HG02852 (cell line): ENCODE results near the gene CCNQ.

Experiments
- ATAC-seq: cut with Tn5 transposase; IDR thresholded peaks from one replicate; pipeline ENCODE4 v1.9.1; 2021; ENCODE audit warnings: mild to moderate bottlenecking, moderate library complexity; ENCODE audit not compliant: unreplicated experiment

CCNQ gene

DNA sequence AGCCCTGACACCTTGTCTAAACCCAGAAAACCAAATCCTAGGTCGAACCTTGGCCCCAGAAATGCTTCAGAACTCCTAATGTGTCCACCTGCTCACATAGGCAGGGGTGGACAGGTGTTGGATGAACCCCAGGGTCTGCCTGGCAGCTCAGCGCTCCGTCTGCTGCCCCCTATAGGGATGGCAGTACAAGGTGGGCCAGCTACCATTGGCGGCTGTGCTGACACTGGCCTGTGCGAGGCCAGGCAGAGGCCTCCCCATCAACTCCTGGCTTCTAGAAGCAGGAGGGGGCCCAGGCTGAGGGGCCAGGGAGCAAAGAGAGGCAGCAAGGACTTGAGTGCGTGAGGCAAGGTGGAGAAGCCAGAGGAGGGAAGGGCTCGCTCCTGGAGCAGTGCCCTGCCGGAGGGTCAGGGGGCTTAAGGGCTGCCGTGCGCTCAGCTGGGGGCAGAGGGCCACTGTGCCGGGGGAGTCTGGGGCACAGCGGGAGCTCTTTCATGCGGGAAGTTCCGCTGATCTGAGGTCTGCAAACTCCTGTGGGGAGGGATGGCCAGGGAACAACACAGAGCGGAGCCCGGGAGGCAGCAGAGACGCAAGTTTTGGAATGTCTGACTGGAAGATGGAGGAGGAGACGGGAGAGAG lies 20.6 kb downstream of the CCNQ start:
- no peak for ATAC-seq

DNA sequence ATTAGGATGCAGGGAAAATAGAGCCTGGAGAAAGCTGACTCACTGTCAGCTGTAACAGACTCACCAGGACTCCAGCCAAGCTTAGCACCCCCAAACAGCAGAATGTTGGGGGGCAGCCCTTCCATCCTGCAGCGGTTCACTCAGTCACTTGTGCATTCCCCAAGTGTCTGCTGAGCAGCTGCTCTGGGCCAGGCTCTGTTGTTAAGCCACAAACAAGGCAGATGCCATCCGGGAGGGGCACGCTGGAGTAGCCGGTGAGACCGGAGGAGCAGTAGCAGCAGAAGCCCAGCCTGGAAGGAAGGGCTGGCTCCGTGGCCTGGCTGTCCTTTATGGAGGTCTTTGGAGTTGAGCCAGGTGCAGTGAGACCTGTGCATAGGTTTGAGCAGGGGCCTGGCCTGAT lies 22.0 kb downstream of the CCNQ start:
- ATAC-seq, result no peak

GRCh38 chrX:153576239-153576870 lies 22.6 kb downstream of the CCNQ start:
- no peak for ATAC-seq

GRCh38 chrX:153573984-153574383 lies 25.0 kb downstream of the CCNQ start:
- ATAC-seq, result no peak

- no peak for ATAC-seq
These were observed 26.3 kb downstream of the CCNQ start for GRCh38 chrX:153572601-153573000.

GRCh38 chrX:153571534-153571908 lies 27.4 kb downstream of the CCNQ start:
- no peak for ATAC-seq

DNA sequence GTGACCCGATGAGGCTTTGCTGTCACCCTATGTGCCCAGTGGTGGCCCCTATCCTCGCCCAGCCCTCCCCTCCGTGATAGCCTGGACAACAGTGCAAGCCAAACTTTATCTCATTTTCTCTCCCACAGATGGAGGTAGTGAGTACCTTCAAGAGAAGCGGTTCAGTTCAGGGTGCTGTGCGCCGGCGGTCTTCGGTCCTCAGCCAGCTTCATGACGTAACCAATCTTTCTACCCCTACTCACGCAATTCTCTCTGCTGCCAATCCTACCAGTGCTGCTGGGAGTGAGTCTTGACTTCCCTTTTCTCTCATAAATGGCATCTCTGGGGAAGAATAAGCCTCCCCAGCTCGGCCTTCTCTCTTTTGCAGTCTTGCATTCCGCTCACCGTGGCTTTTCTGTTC lies 29.5 kb downstream of the CCNQ start:
- ATAC-seq, result no peak

DNA sequence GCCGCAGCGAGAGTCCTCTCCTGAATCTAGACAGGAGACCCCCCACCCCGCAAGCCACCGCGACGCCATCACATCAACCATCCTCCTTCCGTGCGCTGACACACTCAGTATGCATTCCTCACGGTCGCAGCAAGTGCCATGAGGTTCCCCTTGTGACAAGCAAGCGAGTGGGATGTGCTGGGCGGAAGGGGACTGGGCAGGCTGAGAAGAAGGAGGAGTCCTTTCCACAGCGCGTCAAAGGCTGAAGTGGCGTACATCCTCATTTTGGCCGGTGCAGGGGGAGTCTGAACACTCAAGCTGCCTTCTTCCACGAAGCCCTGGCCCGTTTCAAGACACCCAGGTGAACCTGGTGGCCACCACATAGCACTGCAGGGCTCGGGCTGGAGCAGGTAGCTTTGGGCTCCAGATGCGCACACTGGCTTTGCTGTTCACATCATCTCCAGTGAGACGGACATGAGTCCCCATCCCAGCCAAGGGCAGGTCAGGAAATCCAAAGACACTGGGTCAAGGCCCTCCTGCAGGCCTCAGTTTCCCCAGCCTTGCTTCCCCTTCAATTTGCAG lies 30.4 kb downstream of the CCNQ start:
- no peak for ATAC-seq

DNA sequence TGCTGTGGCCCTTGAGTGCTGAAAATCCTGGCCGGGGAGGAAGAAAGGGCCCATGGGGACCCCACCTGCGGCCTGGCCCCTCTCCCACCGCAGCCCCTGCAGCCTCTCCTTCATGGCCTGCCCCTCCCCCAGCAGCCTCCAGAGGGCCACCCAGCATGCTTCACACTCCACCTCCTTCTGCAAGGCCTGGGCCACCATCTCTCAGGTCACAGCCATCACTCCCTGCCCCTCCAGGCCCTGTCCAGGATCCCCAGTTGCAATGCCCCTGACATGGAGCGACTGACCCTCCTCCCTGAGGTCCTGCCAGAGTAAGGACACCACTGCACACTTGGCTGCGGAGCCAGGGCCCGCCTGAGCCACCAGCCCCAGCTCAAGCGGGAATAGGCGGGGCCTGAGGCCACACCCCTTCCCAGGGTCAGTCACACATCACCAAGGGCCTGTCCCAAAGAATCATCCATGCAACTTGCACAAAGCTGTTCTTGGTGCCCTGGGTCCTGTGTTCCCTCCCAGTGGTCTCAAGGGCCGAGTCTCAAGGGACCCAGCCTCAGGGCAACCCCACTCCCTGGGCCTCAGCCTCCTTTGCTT lies 32.9 kb downstream of the CCNQ start:
- ATAC-seq, result no peak

DNA sequence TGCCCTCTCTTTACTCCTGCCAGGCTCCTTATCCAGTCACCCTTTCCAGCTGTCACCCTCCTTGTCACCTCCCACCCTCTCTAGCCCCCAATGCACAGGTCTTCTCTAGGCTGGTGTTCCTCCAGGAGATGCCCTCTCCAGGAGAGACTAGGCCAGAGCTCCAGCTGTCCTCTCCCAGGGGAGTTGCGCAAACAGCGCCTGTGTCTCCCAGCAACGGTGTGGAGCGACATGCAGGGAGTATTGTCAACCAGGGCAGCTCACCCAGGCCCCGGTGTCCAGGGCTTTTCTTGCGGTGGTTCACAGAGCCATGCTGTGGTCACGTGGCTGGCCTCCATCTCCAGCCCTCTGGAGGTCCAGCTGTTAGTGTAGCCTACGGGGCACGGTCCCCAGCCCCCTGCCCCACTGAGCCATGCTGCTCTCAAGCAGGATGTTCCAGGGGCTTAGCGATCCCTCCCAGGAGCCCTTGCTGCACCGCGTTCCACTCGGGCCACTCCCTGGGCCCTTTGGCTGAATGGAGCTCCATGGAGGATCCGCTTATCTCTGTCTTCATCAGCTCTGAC lies 34.8 kb downstream of the CCNQ start:
- ATAC-seq, result no peak

GRCh38 chrX:153562546-153562945 lies 36.4 kb downstream of the CCNQ start:
- ATAC-seq, result no peak

GRCh38 chrX:153561337-153561736 lies 37.6 kb downstream of the CCNQ start:
- no peak for ATAC-seq

GRCh38 chrX:153560466-153560865 lies 38.5 kb downstream of the CCNQ start:
- ATAC-seq, result no peak

- ATAC-seq, result no peak
These were observed 38.9 kb downstream of the CCNQ start for GRCh38 chrX:153560000-153560399.

DNA sequence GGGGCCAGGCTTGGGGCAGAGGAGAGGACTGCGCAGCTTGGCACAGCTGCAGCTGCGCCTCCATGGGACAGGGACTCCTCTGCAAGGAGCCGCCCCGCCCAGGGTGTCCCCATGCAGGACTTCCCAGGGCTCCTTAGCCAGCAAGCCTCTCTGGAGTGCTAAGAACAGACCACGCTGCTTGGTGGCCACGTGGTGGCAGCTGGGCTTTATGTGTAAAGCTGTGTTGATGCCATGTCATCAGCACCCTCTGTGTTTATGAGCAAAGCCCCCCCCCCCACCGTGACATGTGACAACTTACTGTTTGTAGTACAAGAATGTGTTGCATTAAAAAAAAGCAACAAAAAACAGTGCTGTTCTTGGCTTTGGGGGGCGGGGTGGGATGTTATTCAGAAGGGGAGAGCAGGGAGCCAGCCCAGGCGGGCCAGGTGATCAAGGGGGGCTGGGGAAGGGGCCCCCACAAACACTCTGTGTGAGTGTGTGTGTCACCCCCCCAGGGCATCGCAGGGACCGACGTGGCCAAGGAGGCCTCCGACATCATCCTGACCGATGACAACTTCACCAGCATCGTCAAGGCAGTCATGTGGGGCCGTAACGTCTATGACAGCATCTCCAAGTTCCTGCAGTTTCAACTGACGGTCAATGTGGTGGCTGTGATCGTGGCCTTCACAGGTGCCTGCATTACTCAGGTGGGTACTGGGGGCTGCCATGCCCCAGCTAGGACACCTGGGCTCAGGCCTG lies 41.2 kb downstream of the CCNQ start:
- ATAC-seq, result no peak

DNA sequence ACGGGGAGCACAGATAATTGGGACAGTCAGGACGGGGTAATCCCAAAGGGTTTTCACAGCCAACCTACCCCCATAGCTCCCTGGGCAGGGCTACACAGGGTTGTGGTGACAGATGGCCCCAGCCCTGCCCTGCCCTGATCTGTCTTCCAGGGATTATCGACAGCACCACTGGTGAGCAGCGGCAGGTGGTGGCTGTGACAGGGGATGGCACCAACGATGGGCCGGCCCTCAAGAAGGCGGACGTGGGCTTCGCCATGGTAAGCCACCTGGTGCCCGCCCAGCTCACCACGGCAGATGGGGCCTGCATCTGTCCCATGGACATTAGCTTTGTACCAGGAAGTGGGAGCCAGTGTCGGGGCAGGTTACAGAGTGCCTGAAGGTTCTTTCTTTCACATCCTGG lies 42.2 kb downstream of the CCNQ start:
- ATAC-seq, result no peak

GRCh38 chrX:153554519-153555167 lies 44.3 kb downstream of the CCNQ start:
- ATAC-seq, result no peak

- ATAC-seq, result no peak
These were observed 47.8 kb downstream of the CCNQ start for GRCh38 chrX:153551135-153551534.

DNA sequence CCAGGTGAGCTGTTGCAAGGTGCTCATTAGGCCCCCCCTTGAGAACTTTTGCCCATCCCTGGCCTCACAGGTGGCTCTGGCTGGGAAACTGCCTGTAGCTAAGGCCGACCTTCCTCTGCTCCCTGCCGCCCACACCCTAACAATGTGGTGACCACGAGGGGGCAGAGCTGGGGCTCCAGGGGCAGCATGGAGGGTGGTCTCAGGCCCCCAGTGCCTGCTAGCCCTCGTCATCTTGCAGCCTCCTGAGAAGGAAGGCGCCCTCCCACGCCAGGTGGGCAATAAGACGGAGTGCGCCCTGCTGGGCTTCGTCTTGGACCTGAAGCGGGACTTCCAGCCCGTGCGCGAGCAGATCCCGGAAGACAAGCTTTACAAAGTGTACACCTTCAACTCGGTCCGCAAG lies 49.1 kb downstream of the CCNQ start:
- no peak for ATAC-seq

GRCh38 chrX:153549231-153549630 lies 49.7 kb downstream of the CCNQ start:
- no peak for ATAC-seq

DNA sequence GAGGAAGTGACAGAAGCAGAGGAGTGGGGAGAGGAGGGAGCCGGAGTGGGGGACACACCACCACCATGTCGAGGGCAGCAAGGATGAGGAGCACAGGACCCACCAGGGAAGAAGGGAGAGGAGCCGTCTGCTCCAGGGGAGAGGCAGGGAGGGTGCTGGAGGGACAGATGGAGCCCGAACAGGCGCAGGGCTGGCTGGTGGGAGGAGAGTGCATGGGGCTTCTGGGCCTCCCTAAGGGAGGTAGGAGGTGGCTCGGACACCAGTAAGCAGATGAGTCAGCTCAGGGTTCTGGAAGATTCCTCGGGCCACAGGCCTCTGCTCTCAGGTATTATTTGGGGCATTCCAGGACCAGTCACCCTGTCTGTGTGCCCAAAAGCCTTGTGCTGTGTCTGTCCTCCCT lies 51.7 kb downstream of the CCNQ start:
- no peak for ATAC-seq
